GM12878 (cell line): Measurements from ENCODE around the gene AIRE. TPM values are rescaled to one million over a fixed set of nuclear protein-coding genes. Genes with fewer than 3 reads are reported as not detected.
A peak's percentile ranks its signal among the peaks of the same experiment; 100 is the strongest.

Experiments
- BHLHE40 ChIP-seq, 2 experiments: fragments of 450-650 bp in 1 of 2; IDR thresholded peaks; 2 replicates each; pipeline ENCODE4 v1.6.1; 2011 to 2017; ENCODE audit warnings: low read depth in 2 of 2, borderline replicate concordance in 1 of 2, improper control_type of control experiment in 1 of 2, low read length in 1 of 2, mild to moderate bottlenecking in 1 of 2
- CBFB ChIP-seq: IDR thresholded peaks from 2 replicates; pipeline ENCODE4 v1.6.1; 2016; ENCODE audit warnings: antibody characterized with exemption, low read depth
- CEBPB ChIP-seq, 2 experiments: fragments of 150-350 bp in 1 of 2; IDR thresholded peaks; 2 replicates each; pipeline ENCODE4 v1.6.1; 2012 to 2014; ENCODE audit warnings: low read depth in 2 of 2, low read length in 2 of 2, borderline replicate concordance in 1 of 2, inconsistent platforms in 1 of 2
- CHD2 ChIP-seq: IDR thresholded peaks from 2 replicates; pipeline ENCODE4 v1.6.1; 2011; ENCODE audit warnings: low read depth, low read length, improper control_type of control experiment, borderline replicate concordance
- CHD4 ChIP-seq: fragments of 200-600 bp; sonication (generic); IDR thresholded peaks from 2 replicates; pipeline ENCODE4 v1.6.1; 2016; ENCODE audit warnings: mild to moderate bottlenecking
- DPF2 ChIP-seq: fragments of 450-650 bp; IDR thresholded peaks from 2 replicates; pipeline ENCODE4 v1.6.1; 2017; ENCODE audit warnings: mild to moderate bottlenecking
- EED ChIP-seq: sonication (generic); IDR thresholded peaks from 2 replicates; pipeline ENCODE4 v1.6.1; 2016; ENCODE audit warnings: antibody characterized with exemption, low read depth
- EGR1 ChIP-seq, 2 experiments: IDR thresholded peaks; 1 replicate in 1 of 2; 2 replicates in 1 of 2; pipeline ENCODE4 v1.6.1; 2011 to 2012; ENCODE audit warnings: low read depth in 2 of 2, low read length in 2 of 2, borderline replicate concordance in 1 of 2, mild to moderate bottlenecking in 1 of 2, moderate library complexity in 1 of 2
- KLF5 ChIP-seq: fragments of 450-650 bp; IDR thresholded peaks from 2 replicates; pipeline ENCODE4 v1.6.1; 2014; ENCODE audit warnings: mild to moderate bottlenecking; ENCODE audit not compliant: partially characterized antibody
- LARP7 ChIP-seq: fragments of 450-650 bp; IDR thresholded peaks from 2 replicates; pipeline ENCODE4 v1.6.1; 2017; ENCODE audit warnings: mild to moderate bottlenecking
- MXI1 ChIP-seq: fragments of 150-350 bp; IDR thresholded peaks from 2 replicates; pipeline ENCODE4 v1.6.1; 2011; ENCODE audit warnings: low read depth, mild to moderate bottlenecking, inconsistent platforms, low read length, improper control_type of control experiment
- MYC ChIP-seq: IDR thresholded peaks from 2 replicates; pipeline ENCODE4 v1.6.1; 2011; ENCODE audit warnings: mild to moderate bottlenecking, low read length, moderate library complexity, inconsistent platforms; ENCODE audit not compliant: insufficient read depth, insufficient replicate concordance, insufficient read length, severe bottlenecking
- RAD21 ChIP-seq: IDR thresholded peaks from 2 replicates; pipeline ENCODE4 v1.6.1; 2011; ENCODE audit warnings: mild to moderate bottlenecking, low read depth, low read length, moderate library complexity; ENCODE audit not compliant: insufficient read depth
- SMARCA5 ChIP-seq: fragments of 450-650 bp; IDR thresholded peaks from 2 replicates; pipeline ENCODE4 v1.6.1; 2017; ENCODE audit warnings: mild to moderate bottlenecking
- STAT1 ChIP-seq: fragments of 450-650 bp; conservative IDR thresholded peaks from 2 replicates; pipeline ENCODE4 v1.6.1; 2014; ENCODE audit warnings: antibody characterized with exemption, mild to moderate bottlenecking
- STAT3 ChIP-seq: IDR thresholded peaks from 2 replicates; pipeline ENCODE4 v1.6.1; 2011; ENCODE audit warnings: low read depth, low read length, improper control_type of control experiment
- TBL1XR1 ChIP-seq: IDR thresholded peaks from 2 replicates; pipeline ENCODE4 v1.6.1; 2012; ENCODE audit warnings: low read depth, low read length, improper control_type of control experiment
- ZNF217 ChIP-seq: fragments of 450-650 bp; IDR thresholded peaks from 2 replicates; pipeline ENCODE4 v1.6.1; 2017; ENCODE audit warnings: antibody characterized with exemption, mild to moderate bottlenecking
- ZSCAN29 ChIP-seq: fragments of 450-650 bp; IDR thresholded peaks from 2 replicates; pipeline ENCODE4 v1.6.1; 2017; ENCODE audit warnings: mild to moderate bottlenecking, moderate library complexity
- polyA plus RNA-seq, 11 experiments: library from polyadenylated mRNA; depleted of rRNA in 4 of 11; unstranded in 6 of 11; stranded (reverse) in 5 of 11; fragments of >200 nt; fragmentation: Nextera tagmentation in 4 of 11; fragmentation: Illumina TruSeq in 1 of 11; extraction: Ambion mirVana in 4 of 11; extraction: Trizol in 1 of 11; gene quantifications; 1 replicate in 1 of 11; 2 replicates in 10 of 11; pipeline versions ENCODE4 v1.2.1 to v1.2.3, GENCODE V29; 2011 to 2016; ENCODE audit warnings: inconsistent platforms in 2 of 11, missing spikeins in 2 of 11, low read depth in 1 of 11
- total RNA-seq, 4 experiments: library from RNA; depleted of rRNA in 3 of 4; stranded (reverse); fragments of >200 nt in 3 of 4; fragmentation: Illumina TruSeq in 1 of 4; extraction: Trizol in 1 of 4; gene quantifications; 2 replicates each; pipeline versions ENCODE4 v1.2.1 to v1.2.3, GENCODE V29; 2013 to 2021
- TF ChIP-seq, protein P1 (sequence below): fragments of 450-650 bp; IDR thresholded peaks from 2 replicates; pipeline ENCODE4 v1.6.1; 2016; ENCODE audit warnings: mild to moderate bottlenecking
- TF ChIP-seq, protein P2 (sequence below): fragments of 450-650 bp; formaldehyde crosslinking; IDR thresholded peaks from 2 replicates; pipeline ENCODE4 v1.4.0; 2020; ENCODE audit warnings: mild to moderate bottlenecking, moderate library complexity

Gene AIRE
- total and polyA plus RNA-seq, 10 of the 15 experiments (the other 5 are each of a cell fraction or from before 2014, with no cell fraction given) = 0.05 to 0.10 TPM; not detected in 8

GRCh38 chr21:44299458-44300261 lies 14.0 kb downstream of the AIRE start, which contains the start of gene PFKL (continued):
- TF ChIP-seq RAD21 (0 out of 2 replicates have a peak, but pooled peaks have one; percentile 5), CHD2 (peak; percentile 83; the same call in 1 of the 2 replicates), CBFB (0 out of 2 replicates have a peak, but pooled peaks have one; percentile 46), CEBPB (IDR thresholded peaks at IDR 0.05; ENCODE audit: borderline replicate concordance in 1 of 2, low read depth in 2 of 2, low read length in 2 of 2) (no peak), STAT1 (no peak), KLF5 (no peak), BHLHE40 (IDR thresholded peaks at IDR 0.05; ENCODE audit: borderline replicate concordance in 1 of 2, low read depth in 2 of 2, low read length in 1 of 2) (peak; percentile 73 to 91; a peak in 3 of 4 replicates), STAT3 (no peak), DPF2 (peak; percentile 92), ZNF217 (0 out of 2 replicates have a peak, but pooled peaks have one; percentile 49), EED (peak; percentile 81), EGR1 (IDR thresholded peaks at IDR 0.05; ENCODE audit: borderline replicate concordance in 1 of 2, low read depth in 2 of 2, low read length in 2 of 2) (no peak), LARP7 (peak; percentile 89), ZSCAN29 (0 out of 2 replicates have a peak, but pooled peaks have one; percentile 43), MYC (peak; percentile 5), SMARCA5 (peak; percentile 75; the same call in 1 of the 2 replicates), MXI1 (peak; percentile 59; the same call in 1 of the 2 replicates), CHD4 (no peak), TBL1XR1 (peak; percentile 64; the same call in 1 of the 2 replicates)
- TF ChIP-seq, protein P1, sequence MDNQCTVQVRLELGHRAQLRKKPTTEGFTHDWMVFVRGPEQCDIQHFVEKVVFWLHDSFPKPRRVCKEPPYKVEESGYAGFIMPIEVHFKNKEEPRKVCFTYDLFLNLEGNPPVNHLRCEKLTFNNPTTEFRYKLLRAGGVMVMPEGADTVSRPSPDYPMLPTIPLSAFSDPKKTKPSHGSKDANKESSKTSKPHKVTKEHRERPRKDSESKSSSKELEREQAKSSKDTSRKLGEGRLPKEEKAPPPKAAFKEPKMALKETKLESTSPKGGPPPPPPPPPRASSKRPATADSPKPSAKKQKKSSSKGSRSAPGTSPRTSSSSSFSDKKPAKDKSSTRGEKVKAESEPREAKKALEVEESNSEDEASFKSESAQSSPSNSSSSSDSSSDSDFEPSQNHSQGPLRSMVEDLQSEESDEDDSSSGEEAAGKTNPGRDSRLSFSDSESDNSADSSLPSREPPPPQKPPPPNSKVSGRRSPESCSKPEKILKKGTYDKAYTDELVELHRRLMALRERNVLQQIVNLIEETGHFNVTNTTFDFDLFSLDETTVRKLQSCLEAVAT = peak; percentile 82
- TF ChIP-seq, protein P2, sequence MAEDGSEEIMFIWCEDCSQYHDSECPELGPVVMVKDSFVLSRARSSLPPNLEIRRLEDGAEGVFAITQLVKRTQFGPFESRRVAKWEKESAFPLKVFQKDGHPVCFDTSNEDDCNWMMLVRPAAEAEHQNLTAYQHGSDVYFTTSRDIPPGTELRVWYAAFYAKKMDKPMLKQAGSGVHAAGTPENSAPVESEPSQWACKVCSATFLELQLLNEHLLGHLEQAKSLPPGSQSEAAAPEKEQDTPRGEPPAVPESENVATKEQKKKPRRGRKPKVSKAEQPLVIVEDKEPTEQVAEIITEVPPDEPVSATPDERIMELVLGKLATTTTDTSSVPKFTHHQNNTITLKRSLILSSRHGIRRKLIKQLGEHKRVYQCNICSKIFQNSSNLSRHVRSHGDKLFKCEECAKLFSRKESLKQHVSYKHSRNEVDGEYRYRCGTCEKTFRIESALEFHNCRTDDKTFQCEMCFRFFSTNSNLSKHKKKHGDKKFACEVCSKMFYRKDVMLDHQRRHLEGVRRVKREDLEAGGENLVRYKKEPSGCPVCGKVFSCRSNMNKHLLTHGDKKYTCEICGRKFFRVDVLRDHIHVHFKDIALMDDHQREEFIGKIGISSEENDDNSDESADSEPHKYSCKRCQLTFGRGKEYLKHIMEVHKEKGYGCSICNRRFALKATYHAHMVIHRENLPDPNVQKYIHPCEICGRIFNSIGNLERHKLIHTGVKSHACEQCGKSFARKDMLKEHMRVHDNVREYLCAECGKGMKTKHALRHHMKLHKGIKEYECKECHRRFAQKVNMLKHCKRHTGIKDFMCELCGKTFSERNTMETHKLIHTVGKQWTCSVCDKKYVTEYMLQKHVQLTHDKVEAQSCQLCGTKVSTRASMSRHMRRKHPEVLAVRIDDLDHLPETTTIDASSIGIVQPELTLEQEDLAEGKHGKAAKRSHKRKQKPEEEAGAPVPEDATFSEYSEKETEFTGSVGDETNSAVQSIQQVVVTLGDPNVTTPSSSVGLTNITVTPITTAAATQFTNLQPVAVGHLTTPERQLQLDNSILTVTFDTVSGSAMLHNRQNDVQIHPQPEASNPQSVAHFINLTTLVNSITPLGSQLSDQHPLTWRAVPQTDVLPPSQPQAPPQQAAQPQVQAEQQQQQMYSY = no peak
